ENCODE results near the gene ADGRF1.

DNA sequence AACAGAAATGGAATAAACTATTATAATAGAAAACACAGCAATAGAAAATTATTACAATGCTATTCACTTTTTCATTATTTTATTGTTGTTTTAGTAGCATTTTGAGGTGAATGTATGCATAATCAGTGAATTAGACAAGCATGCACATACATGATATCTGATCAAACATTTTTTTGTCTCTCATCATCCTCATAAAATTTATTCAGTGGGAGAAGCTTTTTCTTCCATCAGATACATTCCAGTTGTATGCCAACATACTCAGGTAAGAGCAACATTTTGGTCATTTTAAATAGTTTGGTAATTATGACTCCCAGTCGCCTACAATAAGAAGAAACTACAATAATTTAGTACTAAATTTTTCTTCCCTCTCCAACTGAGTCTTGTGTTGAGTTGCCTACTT is 44.5 kb downstream of the ADGRF1 start:
- no peak for TF ChIP-seq CTCF (IDR thresholded peaks at IDR 0.05)
- TF ChIP-seq POLR2A (IDR thresholded peaks at IDR 0.05): no peak
